OCI-LY7 (cell line): ENCODE results near the gene SPIN2A.

ENCODE experiments used
- EZH2phosphoT487 ChIP-seq: fragments of 200-600 bp; sonication (generic); IDR thresholded peaks from 2 replicates; pipeline ENCODE4 v1.6.1; 2018; ENCODE audit warnings: low read depth, borderline replicate concordance, mild to moderate bottlenecking, mixed run types, antibody characterized with exemption, low read length, moderate library complexity, mixed read lengths
- TF ChIP-seq, protein P1 (sequence below): fragments of 200-600 bp; sonication (generic); conservative IDR thresholded peaks from 2 replicates; pipeline ENCODE4 v1.5.1; 2014; ENCODE audit warnings: mild to moderate bottlenecking, antibody characterized with exemption, low read length, moderate library complexity, mixed read lengths

DNA sequence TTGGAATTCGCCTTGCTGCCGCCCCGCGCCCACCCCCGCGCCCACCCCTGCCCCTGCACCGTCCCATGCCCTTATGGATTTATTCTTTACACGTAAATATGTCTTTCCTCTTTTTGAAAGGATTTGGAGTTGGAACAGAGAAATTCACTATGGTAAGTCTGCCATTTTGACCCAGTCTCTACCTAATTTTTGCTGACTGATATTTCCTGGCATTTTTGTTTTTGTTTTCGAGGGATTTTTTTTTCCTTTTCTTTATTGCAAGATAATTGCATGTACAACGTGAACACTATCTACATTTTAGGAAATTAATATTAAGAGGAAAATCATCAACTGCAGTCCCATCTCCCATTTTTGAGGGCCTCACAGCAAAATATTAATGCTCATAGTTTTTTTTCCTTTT, 15.4 kb downstream of the SPIN2A start:
- TF ChIP-seq EZH2phosphoT487, result no peak
- TF ChIP-seq, protein P1, sequence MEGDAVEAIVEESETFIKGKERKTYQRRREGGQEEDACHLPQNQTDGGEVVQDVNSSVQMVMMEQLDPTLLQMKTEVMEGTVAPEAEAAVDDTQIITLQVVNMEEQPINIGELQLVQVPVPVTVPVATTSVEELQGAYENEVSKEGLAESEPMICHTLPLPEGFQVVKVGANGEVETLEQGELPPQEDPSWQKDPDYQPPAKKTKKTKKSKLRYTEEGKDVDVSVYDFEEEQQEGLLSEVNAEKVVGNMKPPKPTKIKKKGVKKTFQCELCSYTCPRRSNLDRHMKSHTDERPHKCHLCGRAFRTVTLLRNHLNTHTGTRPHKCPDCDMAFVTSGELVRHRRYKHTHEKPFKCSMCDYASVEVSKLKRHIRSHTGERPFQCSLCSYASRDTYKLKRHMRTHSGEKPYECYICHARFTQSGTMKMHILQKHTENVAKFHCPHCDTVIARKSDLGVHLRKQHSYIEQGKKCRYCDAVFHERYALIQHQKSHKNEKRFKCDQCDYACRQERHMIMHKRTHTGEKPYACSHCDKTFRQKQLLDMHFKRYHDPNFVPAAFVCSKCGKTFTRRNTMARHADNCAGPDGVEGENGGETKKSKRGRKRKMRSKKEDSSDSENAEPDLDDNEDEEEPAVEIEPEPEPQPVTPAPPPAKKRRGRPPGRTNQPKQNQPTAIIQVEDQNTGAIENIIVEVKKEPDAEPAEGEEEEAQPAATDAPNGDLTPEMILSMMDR, result no peak
